GM10266 (cell line): ENCODE results near the gene ZNF607.
"Not testable (repeated sequence)": the region's sequence is repeated elsewhere in the genome, so short reads cannot be mapped to it uniquely, and the experiment has no call there.

Experiments used
- DNase-seq: peaks from one replicate; pipeline ENCODE4 v3.0.0; 2012; ENCODE audit errors: extremely low spot score
- CTCF ChIP-seq: IDR thresholded peaks from 2 replicates; pipeline ENCODE4 v1.5.1; 2012; ENCODE audit warnings: mild to moderate bottlenecking, low read depth; ENCODE audit not compliant: control insufficient read depth, insufficient read depth; ENCODE audit errors: missing control alignments

Gene ZNF607

DNA sequence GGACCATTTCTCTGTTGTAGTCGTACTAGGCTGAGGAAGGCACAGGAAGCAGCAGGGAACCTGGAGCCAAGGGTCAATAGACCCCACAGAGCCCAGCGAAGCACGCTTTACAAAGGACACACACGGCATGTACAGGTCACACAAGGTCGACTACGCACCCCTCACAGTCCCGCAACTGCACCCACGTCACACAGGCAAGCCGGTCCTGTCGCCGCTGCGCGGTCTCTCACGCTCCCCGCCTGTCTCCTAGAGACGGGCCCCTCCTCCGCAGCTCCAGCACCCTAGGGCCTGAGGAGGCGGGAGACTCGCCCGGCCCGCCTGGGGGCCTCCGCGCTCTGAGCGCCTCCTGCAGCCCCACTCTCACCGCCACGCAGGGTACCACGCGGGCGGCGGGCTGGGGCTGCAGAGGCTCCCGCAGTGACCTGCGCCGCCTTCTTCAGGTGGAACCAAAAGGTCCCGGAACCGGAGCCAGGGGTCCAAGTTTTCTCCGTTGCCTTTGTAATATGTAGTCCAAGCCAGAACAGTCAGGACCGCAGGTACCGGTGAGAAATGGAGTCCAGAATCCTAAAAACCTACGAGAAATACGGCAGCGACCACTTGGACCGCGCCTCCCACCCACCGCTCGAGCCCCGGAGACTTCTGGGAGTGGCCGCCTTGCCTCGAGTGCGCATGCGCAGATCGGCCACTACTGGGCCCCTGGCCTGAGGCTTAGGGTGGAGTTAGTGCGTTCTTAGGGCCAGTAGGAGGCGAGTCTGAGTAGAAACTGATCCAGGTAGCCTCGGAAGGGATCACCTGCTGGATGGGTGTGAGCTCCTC is at the start of gene ZNF607:
Gene ZNF607, minus strand, starts transcription at position 651 of the 816 bp plus-strand sequence. CDS start 8,143 bp downstream, outside the sequence.
- DNase-seq: peak; percentile 92
- TF ChIP-seq CTCF: peak; percentile 65

DNA sequence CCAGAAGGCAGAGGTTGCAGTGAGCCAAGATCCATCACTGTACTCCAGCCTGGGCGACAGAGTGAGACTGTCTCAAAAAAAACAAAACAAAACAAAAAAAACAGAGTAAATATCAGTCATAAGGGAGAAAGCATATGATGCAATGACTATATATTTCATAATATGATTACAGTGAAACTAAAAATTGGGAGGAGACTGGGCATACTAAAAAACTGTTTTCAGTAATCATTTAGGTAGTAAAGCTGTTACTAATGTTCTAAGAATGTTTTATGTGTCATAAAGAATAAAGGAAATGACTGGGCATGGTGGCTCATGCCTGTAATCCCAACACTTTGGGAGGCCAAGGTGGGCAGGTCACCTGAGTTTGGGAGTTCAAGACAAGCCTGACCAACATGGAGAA is 43.9 kb upstream of the ZNF607 start:
- no peak for DNase-seq
- TF ChIP-seq CTCF: no peak

DNA sequence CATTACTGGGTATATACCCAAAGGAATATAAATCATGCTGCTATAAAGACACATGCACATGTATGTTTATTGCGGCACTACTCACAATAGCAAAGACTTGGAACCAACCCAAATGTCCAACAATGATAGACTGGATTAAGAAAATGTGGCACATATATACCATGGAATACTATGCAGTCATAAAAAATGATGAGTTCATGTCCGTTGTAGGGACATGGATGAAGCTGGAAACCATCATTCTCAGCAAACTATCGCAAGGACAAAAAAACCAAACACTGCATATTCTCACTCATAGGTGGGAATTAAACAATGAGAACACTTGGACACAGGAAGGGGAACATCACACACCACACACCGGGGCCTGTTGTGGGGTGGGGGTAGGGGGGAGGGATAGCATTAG is 38.1 kb upstream of the ZNF607 start:
- DNase-seq: not testable (repeated sequence)

- DNase-seq: no peak
- TF ChIP-seq CTCF: no peak
Measured at GRCh38 chr19:37738371-37738770, 18.8 kb upstream of the ZNF607 start.

GRCh38 chr19:37725181-37725580 is 5.6 kb upstream of the ZNF607 start:
- TF ChIP-seq CTCF: no peak
- DNase-seq: no peak

DNA sequence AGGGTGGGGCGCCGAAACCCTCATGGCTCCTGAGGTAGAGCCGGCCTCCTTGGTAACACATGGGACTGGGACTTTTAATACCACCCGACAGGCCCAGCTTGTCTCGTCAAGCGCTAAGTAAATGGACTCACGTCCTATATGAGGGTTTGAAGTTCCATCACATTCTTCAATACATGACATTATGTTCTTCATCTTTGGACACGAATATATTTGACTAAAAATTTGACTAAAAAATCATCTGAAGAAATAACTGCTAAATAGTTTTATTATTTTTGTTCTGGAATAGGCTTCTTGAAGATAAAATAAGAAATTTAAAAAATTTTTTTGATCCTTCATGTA is 335 bp upstream of the ZNF607 start:
- no peak for DNase-seq
- TF ChIP-seq CTCF: no peak

GRCh38 chr19:37718304-37718703 is 1.3 kb downstream of the ZNF607 start:
- DNase-seq: no peak
- no peak for TF ChIP-seq CTCF

GRCh38 chr19:37716140-37716539 is 3.4 kb downstream of the ZNF607 start:
- DNase-seq: no peak

More at GRCh38 chr19:37716140-37716539, 3.4 kb downstream of the ZNF607 start:
- no peak for TF ChIP-seq CTCF
